Transverse colon (tissue), 4 donors: Measurements from ENCODE around the gene TP53INP2. TPM values are rescaled to one million over a fixed set of nuclear protein-coding genes. Genes with fewer than 3 reads are reported as not detected.

Source experiments
- DNase-seq: peaks from one replicate; pipeline ENCODE4 v3.0.0-alpha.2; 2019
- H3K27ac ChIP-seq, 4 donors: fragments of 200-600 bp; sonication (generic); 2 replicates each; pipeline ENCODE4 v1.5.1; 2016 to 2018; ENCODE audit warnings: inconsistent platforms in 4 of 4
- H3K27me3 ChIP-seq: fragments of 200-600 bp; sonication (generic); 2 replicates; pipeline ENCODE4 v1.5.1; 2017; ENCODE audit warnings: inconsistent platforms
- H3K36me3 ChIP-seq, 4 donors: fragments of 200-600 bp; sonication (generic); 2 replicates each; pipeline ENCODE4 v1.5.1; 2017 to 2019; ENCODE audit warnings: inconsistent platforms in 4 of 4
- H3K4me1 ChIP-seq, 4 donors: fragments of 200-600 bp; sonication (generic); 2 replicates each; pipeline ENCODE4 v1.5.1; 2017 to 2020; ENCODE audit warnings: inconsistent platforms in 4 of 4
- H3K4me3 ChIP-seq, 4 donors: fragments of 200-600 bp; sonication (generic); 1 replicate in 1 of 4; 2 replicates in 3 of 4; pipeline versions ENCODE4 v1.5.1 to v1.6.1; 2017 to 2019; ENCODE audit warnings: inconsistent platforms in 4 of 4
- H3K9me3 ChIP-seq, 2 donors: fragments of 200-600 bp; sonication (generic); 2 replicates each; pipeline ENCODE4 v1.5.1; 2017 to 2019; ENCODE audit warnings: inconsistent platforms in 2 of 2
- CTCF ChIP-seq, 5 experiments: fragments of 200-600 bp in 3 of 5; fragments of 450-650 bp in 2 of 5; sonication (generic) in 3 of 5; IDR thresholded peaks; 1 replicate in 2 of 5; 2 replicates in 3 of 5; pipeline ENCODE4 v1.5.1; 2016 to 2017; ENCODE audit warnings: antibody characterized with exemption in 5 of 5, inconsistent platforms in 3 of 5, mild to moderate bottlenecking in 2 of 5, moderate library complexity in 1 of 5
- EP300 ChIP-seq: sonication (generic); formaldehyde crosslinking; IDR thresholded peaks from one replicate; pipeline ENCODE4 v1.6.1; 2017; ENCODE audit warnings: antibody characterized with exemption, low read depth
- POLR2A ChIP-seq: fragments of 450-650 bp; IDR thresholded peaks from one replicate; pipeline ENCODE4 v1.6.1; 2016; ENCODE audit warnings: antibody characterized with exemption, mild to moderate bottlenecking, moderate library complexity
- POLR2AphosphoS5 ChIP-seq, 3 donors: sonication (generic); formaldehyde crosslinking; IDR thresholded peaks; one replicate each; pipeline ENCODE4 v1.6.1; 2016; ENCODE audit warnings: antibody characterized with exemption in 3 of 3
- WGBS, 2 donors: methylation state at CpG; one replicate each; pipeline ENCODE4 v1.1.5; 2018; ENCODE audit warnings: low coverage in 1 of 2; 5-methylcytosine and 5-hydroxymethylcytosine counted together
- in situ Hi-C, 4 donors: fragments of 200-750 bp; cut with MboI; loops; one replicate each; pipeline versions ENCODE4 v1.15.0 to v1.15.1; 2017; ENCODE audit warnings: low sequenced_read_pairs in 3 of 4, low pct_ligation_motif_present in 1 of 4, low pct_unique_long_range_greater_than_20kb in 1 of 4
- intact Hi-C: fragments of 100-400 bp; cut with DNase I; formaldehyde crosslinking; loops from one replicate; pipeline ENCODE4 v1.15.1; 2023; ENCODE audit warnings: low total_unique reads
- total RNA-seq, 4 donors: library from RNA; depleted of rRNA; stranded (reverse); fragments of >200 nt; gene quantifications; one replicate each; pipeline ENCODE4 v1.1.0, GENCODE V29; 2016

TP53INP2 gene
- total RNA-seq, 4 donors from 2014 or later: 12.9 to 80.8 (median 57.9) TPM

DNA sequence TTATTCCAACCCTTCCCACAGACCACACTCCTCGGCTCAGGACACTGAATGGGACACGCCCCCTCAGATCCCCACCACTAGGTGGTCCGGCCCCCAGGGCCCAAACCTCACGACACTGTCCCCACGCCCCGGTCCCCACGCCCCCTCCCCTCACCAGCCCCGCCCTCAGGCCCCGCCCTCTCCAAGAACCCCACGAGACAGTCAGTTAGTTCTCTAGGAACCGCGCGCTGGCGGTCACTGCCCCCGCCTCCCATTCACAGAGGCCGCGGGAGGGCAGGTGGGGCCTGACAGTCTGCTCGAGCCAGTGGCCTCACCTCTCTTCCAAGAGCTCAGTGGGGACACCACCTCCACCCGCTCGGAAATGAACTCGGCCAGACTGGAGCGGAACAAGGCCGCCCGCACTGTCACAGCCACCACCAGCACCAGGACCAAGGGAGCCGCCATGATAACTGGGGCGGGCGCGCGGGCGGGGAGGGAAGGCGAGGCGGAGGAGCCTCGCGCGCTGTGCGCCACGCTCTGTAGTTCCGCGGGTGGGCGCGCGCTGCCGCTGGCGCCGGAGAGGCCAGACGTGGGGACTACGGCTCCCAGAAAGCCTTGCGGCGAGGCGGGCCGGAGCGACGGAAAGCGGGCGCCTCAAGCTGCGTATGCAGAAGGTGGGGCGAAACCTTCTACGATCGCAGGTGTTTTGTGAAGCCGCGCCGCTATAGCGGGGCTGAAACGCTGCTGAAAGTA, 27.3 kb upstream of the TP53INP2 start, which contains the start of gene PIGU:
TSS of gene PIGU (minus strand) at position 451 of the 732 bp plus-strand sequence. CDS start at position 444, 7 bp downstream.
- no peaks in the 10 kb centered on the region for H3K27me3 ChIP-seq
- intact Hi-C loops (loop anchor here (1.0 kb wide), 1 partner anchor 17 kb away; no protein-coding TSS in a partner anchor), in situ Hi-C loops (no loop called here)
- H3K36me3 ChIP-seq: no peaks in the 10 kb centered on the region
- H3K27ac ChIP-seq: peak within 1 kb of the TSS; percentile 77 to 92 (median 84)
- DNase-seq: peak; percentile 97
- peak within 1 kb of the TSS; percentile 56 to 90 (median 74) for H3K4me3 ChIP-seq
- 1% methylated on average over 13 to 38 of the region's 64 CpGs for WGBS, 2 donors
- H3K4me1 ChIP-seq: peaks cover 5 to 22% (median 14%) of the 10 kb centered on the region in 4 donors
- H3K9me3 ChIP-seq: no peaks in the 10 kb centered on the region
- TF ChIP-seq POLR2AphosphoS5 (IDR thresholded peaks at IDR 0.05): peak; percentile 76 to 90 (median 87)
- TF ChIP-seq CTCF (IDR thresholded peaks at IDR 0.05): peak in 2 of 5 experiments; percentile 20 to 45
- TF ChIP-seq EP300: no peak
- TF ChIP-seq POLR2A: peak; percentile 70

- Histone ChIP-seq H3K36me3 (no peaks in the 10 kb centered on the region), H3K27ac (no peak overlapping the region), H3K9me3 (no peaks in the 10 kb centered on the region), H3K27me3 (no peaks in the 10 kb centered on the region), H3K4me3 (no peak overlapping the region), H3K4me1 (peaks cover 4 to 19% (median 11%) of the 10 kb centered on the region in 4 donors)
- TF ChIP-seq CTCF (IDR thresholded peaks at IDR 0.05) (no peak), POLR2AphosphoS5 (IDR thresholded peaks at IDR 0.05) (no peak), POLR2A (no peak), EP300 (no peak)
- intact Hi-C loops: no loop called here
- in situ Hi-C loops: no loop called here
- DNase-seq: no peak
Measured at GRCh38 chr20:34680586-34681175, 23.5 kb upstream of the TP53INP2 start.

DNA sequence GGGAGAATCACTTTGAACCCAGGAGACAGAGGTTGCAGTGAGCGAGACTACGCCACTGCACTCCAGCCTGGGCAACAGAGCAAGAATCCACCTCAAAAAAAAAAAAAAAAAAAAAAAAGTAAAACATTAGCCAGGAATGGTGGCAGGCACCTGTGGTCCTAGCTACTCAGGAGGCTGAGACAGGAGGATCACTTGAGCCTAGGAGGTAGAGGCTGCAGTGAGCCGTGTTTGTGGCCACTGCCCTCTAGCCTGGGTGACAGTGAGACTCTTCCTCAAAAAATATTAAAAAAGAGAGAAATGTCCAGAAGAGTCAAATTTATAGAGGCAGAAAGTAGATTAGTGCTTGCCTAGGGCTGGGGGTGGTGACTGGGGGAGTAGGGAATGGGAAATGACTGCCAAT, 20.5 kb upstream of the TP53INP2 start:
- Histone ChIP-seq H3K4me1 (peaks cover 0 to 6% (median 0%) of the 10 kb centered on the region in 4 donors), H3K9me3 (no peaks in the 10 kb centered on the region), H3K36me3 (no peaks in the 10 kb centered on the region), H3K27me3 (no peaks in the 10 kb centered on the region), H3K4me3 (no peak overlapping the region), H3K27ac (no peak overlapping the region)
- TF ChIP-seq POLR2A: no peak
- no peak for TF ChIP-seq CTCF (IDR thresholded peaks at IDR 0.05)
- TF ChIP-seq POLR2AphosphoS5 (IDR thresholded peaks at IDR 0.05): no peak
- TF ChIP-seq EP300: no peak
- no peak for DNase-seq
- WGBS, 2 donors: 80 to 92% methylated on average over 2 to 3 of the region's 3 CpGs
- in situ Hi-C loops (no loop called here), intact Hi-C loops (no loop called here)

GRCh38 chr20:34689486-34689885, 14.7 kb upstream of the TP53INP2 start:
- H3K4me3 ChIP-seq: no peak overlapping the region
- H3K4me1 ChIP-seq: peaks cover 0 to 2% (median 0%) of the 10 kb centered on the region in 4 donors
- in situ Hi-C loops: no loop called here
- no peaks in the 10 kb centered on the region for H3K36me3 ChIP-seq
- no peak for TF ChIP-seq POLR2AphosphoS5 (IDR thresholded peaks at IDR 0.05)
- no peak for TF ChIP-seq EP300
- TF ChIP-seq CTCF (IDR thresholded peaks at IDR 0.05): no peak
- no peak for TF ChIP-seq POLR2A
- DNase-seq: no peak
- no peaks in the 10 kb centered on the region for H3K27me3 ChIP-seq
- H3K27ac ChIP-seq: no peak overlapping the region
- intact Hi-C loops: loop anchor here (5.0 kb wide), 1 partner anchor 1813 kb away; no protein-coding TSS in a partner anchor
- 83% methylated on average over 2 of the region's 2 CpGs; no CpG with 5 or more reads in 1 of the 2 donors for WGBS, 2 donors
- no peaks in the 10 kb centered on the region for H3K9me3 ChIP-seq
